SKM-1 (cell line): ENCODE results near the gene RNF145.
"Not testable (repeated sequence)": the region's sequence is repeated elsewhere in the genome, so short reads cannot be mapped to it uniquely, and the experiment has no call there.

Experiments
- DNase-seq: peaks from one replicate; lab custom pipeline; 2025; ENCODE audit not compliant: unreplicated experiment; lab: John Stamatoyannopoulos, UW

RNF145 gene

GRCh38 chr5:159163027-159163700, 46.2 kb downstream of the RNF145 start:
- no peak for DNase-seq

- DNase-seq = no peak
Observed at GRCh38 chr5:159161361-159162214, 47.8 kb downstream of the RNF145 start.

- DNase-seq = not testable (repeated sequence)
Observed at GRCh38 chr5:159158553-159159091, 50.7 kb downstream of the RNF145 start.

GRCh38 chr5:159157552-159157951, 51.8 kb downstream of the RNF145 start:
- DNase-seq = no peak

- DNase-seq = peak; percentile 7
Observed at GRCh38 chr5:159156426-159157238, 52.7 kb downstream of the RNF145 start.

- no peak for DNase-seq
Observed at GRCh38 chr5:159155960-159156359, 53.4 kb downstream of the RNF145 start.

- no peak for DNase-seq
Observed at GRCh38 chr5:159152876-159153275, 56.5 kb downstream of the RNF145 start.

- DNase-seq = no peak
Observed at GRCh38 chr5:159149085-159149484, 60.3 kb downstream of the RNF145 start.

- no peak for DNase-seq
Observed at GRCh38 chr5:159147976-159148375, 61.4 kb downstream of the RNF145 start.

GRCh38 chr5:159146839-159147238, 62.5 kb downstream of the RNF145 start:
- DNase-seq = no peak

GRCh38 chr5:159145160-159145559, 64.2 kb downstream of the RNF145 start:
- DNase-seq = not testable (repeated sequence)

GRCh38 chr5:159139802-159140201, 69.6 kb downstream of the RNF145 start:
- DNase-seq = no peak

- DNase-seq = no peak
Observed at GRCh38 chr5:159135896-159136531, 73.3 kb downstream of the RNF145 start.

- no peak for DNase-seq
Observed at GRCh38 chr5:159133041-159133741, 76.2 kb downstream of the RNF145 start.

- no peak for DNase-seq
Observed at GRCh38 chr5:159132429-159133040, 76.8 kb downstream of the RNF145 start.

- no peak for DNase-seq
Observed at GRCh38 chr5:159131951-159132350, 77.4 kb downstream of the RNF145 start.

- DNase-seq = no peak
Observed at GRCh38 chr5:159130871-159131270, 78.5 kb downstream of the RNF145 start.

GRCh38 chr5:159128070-159128541, 81.2 kb downstream of the RNF145 start:
- DNase-seq = no peak

GRCh38 chr5:159123700-159124099, 85.7 kb downstream of the RNF145 start:
- DNase-seq = no peak

- no peak for DNase-seq
Observed at GRCh38 chr5:159123189-159123588, 86.2 kb downstream of the RNF145 start.
